Measurements from ENCODE around the gene JCAD. TPM values are rescaled to one million over a fixed set of nuclear protein-coding genes. Genes with fewer than 3 reads are reported as not detected.

The JCAD gene
- total and polyA plus RNA-seq, 9 of the 15 experiments (the other 6 are each of a cell fraction or from before 2014, with no cell fraction given): not detected

DNA sequence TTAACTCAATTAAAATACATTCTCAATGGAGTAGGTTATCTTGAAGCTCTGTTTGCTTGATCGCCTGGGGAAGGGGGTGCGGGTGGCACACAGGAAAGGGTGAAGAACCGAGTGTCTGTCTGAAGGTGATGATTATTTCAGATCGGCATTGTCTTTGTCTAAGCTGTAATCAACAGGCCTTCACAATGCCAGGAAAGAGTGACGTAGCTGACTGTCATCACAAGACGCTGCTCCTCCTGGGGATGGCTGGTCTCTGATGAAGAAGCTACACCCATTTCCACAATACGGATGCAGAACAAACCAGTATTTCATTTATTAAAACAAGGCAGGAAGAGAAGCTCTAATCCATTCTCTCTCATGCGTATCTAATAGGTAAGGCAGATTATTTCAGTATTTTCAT lies 19.4 kb downstream of the JCAD start:
- POLR2A ChIA-PET: no interaction called here

More for the DNA sequence above, 19.4 kb downstream of the JCAD start:
- no peak overlapping the region for H2AFZ ChIP-seq (ENCODE audit: low read depth, low read length)
- no peaks in the 10 kb centered on the region for H3K9me3 ChIP-seq (replicated peaks; ENCODE audit: control insufficient read depth, insufficient read depth, low read depth, low read length)
- H3K4me1 ChIP-seq (replicated peaks in 1 of 2; ENCODE audit: control insufficient read depth in 2 of 2, insufficient read depth in 2 of 2, low read length in 2 of 2): no peaks in the 10 kb centered on the region
- no peak for DNase-seq (ENCODE audit: extremely low read depth in 1 of 4, low spot score in 3 of 4)
- in situ Hi-C loops (cut with MboI) (no loop called here), intact Hi-C loops (cut with micrococcal nuclease) (no loop called here)
- ATAC-seq: no peak
- H3K27me3 ChIP-seq (ENCODE audit: control insufficient read depth in 2 of 2, insufficient read depth in 2 of 2, low read length in 2 of 2): peaks cover 28 to 56% of the 10 kb centered on the region in 2 experiments; a peak in 4 of 5 replicates
- no peaks in the 10 kb centered on the region for H3K79me2 ChIP-seq (ENCODE audit: control insufficient read depth, insufficient read depth, low read length)
- CTCF ChIA-PET (ENCODE audit: low intra/inter-chr PET ratio): interaction anchor here (0.6 kb wide), 1 partner anchor 275 kb away, joined by 3 read pairs; no protein-coding TSS in a partner anchor
- no peak overlapping the region for H3K27ac ChIP-seq (ENCODE audit: extremely low read depth, low read depth, low read length)
- H3K9me1 ChIP-seq (ENCODE audit: control insufficient read depth, insufficient read depth, low read length): peaks cover 2% of the 10 kb centered on the region
- WGBS (ENCODE audit: insufficient coverage, low coverage, missing lambda C conversion rate): 4% methylated on average over 8 of the region's 8 CpGs
- no peaks in the 10 kb centered on the region for H3K36me3 ChIP-seq (ENCODE audit: control insufficient read depth, insufficient read depth, low read length)
- TF ChIP-seq, protein P1, sequence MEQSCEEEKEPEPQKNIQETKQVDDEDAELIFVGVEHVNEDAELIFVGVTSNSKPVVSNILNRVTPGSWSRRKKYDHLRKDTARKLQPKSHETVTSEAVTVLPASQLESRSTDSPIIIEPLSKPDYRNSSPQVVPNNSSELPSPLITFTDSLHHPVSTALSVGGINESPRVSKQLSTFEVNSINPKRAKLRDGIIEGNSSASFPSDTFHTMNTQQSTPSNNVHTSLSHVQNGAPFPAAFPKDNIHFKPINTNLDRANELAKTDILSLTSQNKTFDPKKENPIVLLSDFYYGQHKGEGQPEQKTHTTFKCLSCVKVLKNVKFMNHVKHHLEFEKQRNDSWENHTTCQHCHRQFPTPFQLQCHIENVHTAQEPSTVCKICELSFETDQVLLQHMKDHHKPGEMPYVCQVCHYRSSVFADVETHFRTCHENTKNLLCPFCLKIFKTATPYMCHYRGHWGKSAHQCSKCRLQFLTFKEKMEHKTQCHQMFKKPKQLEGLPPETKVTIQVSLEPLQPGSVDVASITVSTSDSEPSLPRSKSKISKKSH (CRISPR knock-in tag; IDR thresholded peaks at IDR 0.05): no peak
- TF ChIP-seq ZNF282 (CRISPR knock-in tag; IDR thresholded peaks at IDR 0.05) (no peak), DACH1 (IDR thresholded peaks at IDR 0.05; ENCODE audit: partially characterized antibody) (no peak), MCM7 (IDR thresholded peaks at IDR 0.05) (no peak), POLR2AphosphoS2 (IDR thresholded peaks at IDR 0.05; ENCODE audit: low read length) (no peak), ELF1 (tag; IDR thresholded peaks at IDR 0.05) (no peak)
- TF ChIP-seq, protein P2, sequence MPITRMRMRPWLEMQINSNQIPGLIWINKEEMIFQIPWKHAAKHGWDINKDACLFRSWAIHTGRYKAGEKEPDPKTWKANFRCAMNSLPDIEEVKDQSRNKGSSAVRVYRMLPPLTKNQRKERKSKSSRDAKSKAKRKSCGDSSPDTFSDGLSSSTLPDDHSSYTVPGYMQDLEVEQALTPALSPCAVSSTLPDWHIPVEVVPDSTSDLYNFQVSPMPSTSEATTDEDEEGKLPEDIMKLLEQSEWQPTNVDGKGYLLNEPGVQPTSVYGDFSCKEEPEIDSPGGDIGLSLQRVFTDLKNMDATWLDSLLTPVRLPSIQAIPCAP (CRISPR knock-in tag; IDR thresholded peaks at IDR 0.05; ENCODE audit: borderline replicate concordance): no peak
- H3K4me2 ChIP-seq (ENCODE audit: insufficient read depth, low read length): no peak overlapping the region
- H3K9ac ChIP-seq (ENCODE audit: insufficient read depth in 1 of 2, low read depth in 2 of 2, low read length in 2 of 2): no peak overlapping the region
- peaks cover 3% of the 10 kb centered on the region; the same call in 1 of the 2 replicates for H4K20me1 ChIP-seq (replicated peaks; ENCODE audit: control insufficient read depth, insufficient read depth, low read length)
- FAIRE-seq: no peak
- no peak overlapping the region for H3K4me3 ChIP-seq
- no TSS peak for BruUV-seq (replicated peaks)

Measured in K562 (cell line).